K562 (cell line): ENCODE data around the gene SEC22B. TPM values are rescaled to one million over a fixed set of nuclear protein-coding genes. Genes with fewer than 3 reads are reported as not detected.
A peak's percentile ranks its signal among the peaks of the same experiment; 100 is the strongest.
"Not testable (repeated sequence)": the region's sequence is repeated elsewhere in the genome, so short reads cannot be mapped to it uniquely, and the experiment has no call there.

Experiments
- ATAC-seq: fragments of 200-7000 bp; cut with Tn5 transposase; 3 replicates; pipeline ENCODE4 v1.9.1; 2020; ENCODE audit warnings: moderate library complexity
- BruUV-seq: library from RNA; stranded (reverse); fragments of 400-500 nt; replicated peaks from 2 replicates; lab custom pipeline; 2021; lab: Mats Ljungman, UMichigan
- CTCF ChIA-PET: fragments of 300-600 bp; formaldehyde crosslinking; extraction: SDS; loops from one replicate; lab custom pipeline; 2021; ENCODE audit warnings: low intra/inter-chr PET ratio; lab: Yijun Ruan, JAX
- POLR2A ChIA-PET: fragments of 300-600, 350-650 bp; sonication (Branson Sonifier 250); formaldehyde crosslinking; extraction: SDS; loops from one replicate; lab custom pipeline; 2021; ENCODE audit warnings: antibody characterized with exemption, inconsistent platforms; lab: Yijun Ruan, JAX
- DNase-seq, 4 experiments: peaks; one replicate each; pipeline versions ENCODE4 v3.0.0 to v3.0.0-alpha.2; 2011 to 2018; ENCODE audit warnings: low spot score in 3 of 4, mixed read lengths in 3 of 4; ENCODE audit errors: extremely low read depth in 1 of 4
- FAIRE-seq: peaks from 2 replicates; lab custom pipeline; 2011; peaks lifted over from hg19 to GRCh38; lab: Jason Lieb, UNC
- H2AFZ ChIP-seq: 2 replicates; pipeline ENCODE4 v1.6.0; 2011; ENCODE audit warnings: low read depth, low read length, control low read depth, inconsistent platforms
- H3K27ac ChIP-seq: fragments of 200-600 bp; 3 replicates; pipeline ENCODE4 v1.8.0; 2011; ENCODE audit warnings: low read depth, mild to moderate bottlenecking, control low read depth, inconsistent platforms, low read length, moderate library complexity, mixed read lengths; ENCODE audit errors: extremely low read depth
- H3K27me3 ChIP-seq, 2 experiments: fragments of 300-600 bp in 1 of 2; 2 replicates in 1 of 2; 3 replicates in 1 of 2; pipeline versions ENCODE4 v1.6.0 to v1.8.0; 2011; ENCODE audit warnings: inconsistent platforms in 2 of 2, low read length in 2 of 2, mild to moderate bottlenecking in 1 of 2, mixed read lengths in 1 of 2, moderate library complexity in 1 of 2; ENCODE audit not compliant: control insufficient read depth in 2 of 2, insufficient read depth in 2 of 2
- H3K36me3 ChIP-seq: fragments of 300-600 bp; 3 replicates; pipeline ENCODE4 v1.8.0; 2011; ENCODE audit warnings: mild to moderate bottlenecking, low read length, inconsistent platforms; ENCODE audit not compliant: control insufficient read depth, insufficient read depth
- H3K4me1 ChIP-seq, 2 experiments: fragments of 200-600 bp in 1 of 2; replicated peaks in 1 of 2; 2 replicates in 1 of 2; 3 replicates in 1 of 2; pipeline versions ENCODE4 v1.5.1 to v1.8.0; 2011; ENCODE audit warnings: inconsistent platforms in 2 of 2, low read length in 2 of 2, mild to moderate bottlenecking in 1 of 2, mixed read lengths in 1 of 2, moderate library complexity in 1 of 2; ENCODE audit not compliant: control insufficient read depth in 2 of 2, insufficient read depth in 2 of 2
- H3K4me2 ChIP-seq: 2 replicates; pipeline ENCODE4 v1.6.1; 2011; ENCODE audit warnings: low read length, control low read depth, inconsistent platforms, mixed read lengths; ENCODE audit not compliant: insufficient read depth
- H3K4me3 ChIP-seq: fragments of 200-600 bp; sonication (generic), shearing (Covaris generic); 2 replicates; pipeline ENCODE4 v1.5.1; 2016; ENCODE audit warnings: control low read depth, inconsistent platforms
- H3K79me2 ChIP-seq: fragments of 200-600 bp; 3 replicates; pipeline ENCODE4 v1.8.0; 2011; ENCODE audit warnings: low read length, inconsistent platforms; ENCODE audit not compliant: control insufficient read depth, insufficient read depth
- H3K9ac ChIP-seq, 2 experiments: 2 replicates each; pipeline versions ENCODE4 v1.6.0 to v1.6.1; 2011; ENCODE audit warnings: low read depth in 2 of 2, low read length in 2 of 2, control low read depth in 1 of 2, inconsistent platforms in 1 of 2, mild to moderate bottlenecking in 1 of 2, mixed read lengths in 1 of 2; ENCODE audit not compliant: insufficient read depth in 1 of 2
- H3K9me1 ChIP-seq: one replicate; pipeline ENCODE4 v1.6.0; 2011; ENCODE audit warnings: inconsistent platforms, mild to moderate bottlenecking, low read length, moderate library complexity; ENCODE audit not compliant: control insufficient read depth, insufficient read depth
- H3K9me3 ChIP-seq: replicated peaks from 2 replicates; pipeline ENCODE4 v1.5.1; 2011; ENCODE audit warnings: low read depth, low read length, inconsistent platforms; ENCODE audit not compliant: control insufficient read depth, insufficient read depth
- H4K20me1 ChIP-seq: replicated peaks from 2 replicates; pipeline ENCODE4 v1.6.1; 2011; ENCODE audit warnings: low read length, inconsistent platforms, mixed read lengths; ENCODE audit not compliant: control insufficient read depth, insufficient read depth
- WGBS: fragments of 100-300 bp; shearing (Covaris generic); methylation state at CpG from one replicate; pipeline ENCODE4 v1.1.6; 2016; ENCODE audit warnings: low coverage, mixed read lengths; ENCODE audit not compliant: insufficient coverage; ENCODE audit errors: missing lambda C conversion rate; 5-methylcytosine and 5-hydroxymethylcytosine counted together
- in situ Hi-C: fragments of 300-500 bp; cut with MboI; formaldehyde crosslinking; loops from 4 replicates; pipeline ENCODE4 v1.15.0; 2018; ENCODE audit warnings: inconsistent platforms, mixed read lengths
- intact Hi-C: fragments of 100-400 bp; cut with micrococcal nuclease; formaldehyde crosslinking; loops from 2 replicates; pipeline ENCODE4 v1.14.2; 2022
- polyA plus RNA-seq, 8 experiments: library from polyadenylated mRNA; depleted of rRNA in 4 of 8; stranded (reverse) in 5 of 8; unstranded in 3 of 8; fragments of >200 nt; fragmentation: Nextera tagmentation in 2 of 8; fragmentation: Illumina TruSeq in 1 of 8; extraction: Ambion mirVana in 2 of 8; extraction: Trizol in 1 of 8; gene quantifications; 2 replicates each; pipeline versions ENCODE4 v1.2.1 to v1.2.3, GENCODE V29; 2011 to 2014; ENCODE audit warnings: inconsistent platforms in 1 of 8, missing spikeins in 1 of 8
- total RNA-seq, 7 experiments: library from RNA; depleted of rRNA in 6 of 7; stranded (reverse); fragments of >200 nt in 6 of 7; fragmentation: Illumina TruSeq in 2 of 7; extraction: Trizol in 2 of 7; gene quantifications; 2 replicates each; pipeline versions ENCODE4 v1.2.1 to v1.2.3, GENCODE V29; 2011 to 2021; ENCODE audit warnings: low replicate concordance in 1 of 7

The SEC22B gene
- total and polyA plus RNA-seq, 9 of the 15 experiments (the other 6 are each of a cell fraction or from before 2014, with no cell fraction given) = 13.1 to 40.3 (median 23.5) TPM

DNA sequence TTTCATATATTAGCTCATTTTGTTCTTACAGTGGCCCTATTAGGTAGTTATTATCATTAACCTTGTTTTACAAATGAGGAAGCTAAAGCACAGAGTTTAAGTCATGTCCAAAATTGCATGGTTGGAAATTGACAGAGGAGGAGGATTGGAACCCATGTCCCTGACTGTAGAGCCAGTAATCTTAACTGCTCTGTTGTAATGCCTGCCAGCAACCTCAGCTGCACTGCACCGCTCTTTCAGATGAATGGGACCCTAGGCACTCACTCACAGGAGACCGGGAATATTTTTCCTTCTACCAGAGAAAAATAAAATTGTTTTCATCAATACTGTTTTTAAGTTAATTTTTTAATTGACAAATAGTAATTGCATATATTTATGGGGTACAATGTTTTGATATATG lies 41.6 kb upstream of the SEC22B start:
- H3K4me2 ChIP-seq, H3K9me3 ChIP-seq, H3K27ac ChIP-seq, H4K20me1 ChIP-seq, H3K4me1 ChIP-seq, H3K9ac ChIP-seq, H3K9me1 ChIP-seq, H2AFZ ChIP-seq, intact Hi-C loops, in situ Hi-C loops, FAIRE-seq, H3K27me3 ChIP-seq, POLR2A ChIA-PET, H3K4me3 ChIP-seq, BruUV-seq, CTCF ChIA-PET, H3K79me2 ChIP-seq, H3K36me3 ChIP-seq, DNase-seq: not testable (repeated sequence)
- ATAC-seq = peak; percentile 50; the same call in 2 of the 3 replicates
- WGBS = 63% methylated on average over 2 of the region's 2 CpGs

DNA sequence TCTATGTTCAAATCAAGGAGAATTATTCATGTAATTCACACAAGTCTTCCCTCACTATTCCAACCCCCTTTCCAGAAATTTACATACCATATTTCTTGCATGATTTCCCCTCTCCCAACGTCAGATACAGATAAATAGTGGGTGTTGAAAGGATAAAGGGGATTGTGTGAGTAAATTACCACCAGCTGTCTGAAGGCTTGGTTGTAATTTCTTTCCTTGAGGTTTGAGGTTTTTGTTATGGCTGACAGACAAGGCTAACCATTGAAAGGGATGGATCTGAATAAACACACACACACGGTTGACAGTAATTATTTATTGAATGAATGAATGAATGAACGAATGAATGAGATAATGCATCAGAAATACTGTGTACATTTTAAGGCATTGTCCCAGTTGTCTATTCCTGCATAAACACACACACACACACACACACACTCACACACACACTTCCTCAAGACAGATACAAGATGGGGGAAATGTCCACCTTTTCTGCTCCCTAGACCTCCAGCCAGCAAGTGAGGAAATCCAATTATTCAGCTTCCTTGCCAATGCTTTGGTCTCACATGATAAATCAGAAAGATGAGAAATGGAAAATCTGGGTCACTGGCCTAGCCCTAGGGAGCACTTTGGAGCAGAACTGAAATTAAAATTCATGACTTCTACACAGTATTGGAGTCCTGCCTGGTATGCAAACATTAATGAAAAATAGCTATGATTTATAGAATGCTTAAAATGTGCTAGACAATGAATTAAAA lies 41.0 kb upstream of the SEC22B start:
- H3K27me3 ChIP-seq, in situ Hi-C loops, H3K79me2 ChIP-seq, H3K4me2 ChIP-seq, ATAC-seq, H3K9me1 ChIP-seq, H3K27ac ChIP-seq, intact Hi-C loops, BruUV-seq, H4K20me1 ChIP-seq, H3K4me1 ChIP-seq, H2AFZ ChIP-seq, H3K9me3 ChIP-seq, DNase-seq, H3K9ac ChIP-seq, POLR2A ChIA-PET, CTCF ChIA-PET, H3K4me3 ChIP-seq, H3K36me3 ChIP-seq, FAIRE-seq: not testable (repeated sequence)
- 4% methylated on average over 2 of the region's 3 CpGs for WGBS

DNA sequence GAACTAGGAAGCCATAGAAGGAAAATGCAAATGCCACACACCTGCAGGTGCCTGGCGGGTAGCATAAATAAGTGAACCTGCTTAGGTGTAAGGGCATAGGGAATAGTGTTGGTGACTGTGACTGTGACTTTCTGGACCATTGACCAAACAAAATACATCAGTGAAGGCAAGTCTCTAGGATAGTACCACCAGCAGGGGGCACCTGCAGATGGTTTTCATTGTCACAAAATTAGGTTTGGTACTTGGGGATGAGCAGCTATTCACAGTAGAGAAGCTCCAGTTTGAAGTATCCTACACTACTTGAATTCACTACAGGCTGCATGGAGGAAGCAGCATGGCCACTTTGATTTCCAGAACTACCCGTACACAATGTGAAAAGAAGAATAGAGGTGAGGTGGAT lies 37.3 kb upstream of the SEC22B start:
- H3K36me3 ChIP-seq, in situ Hi-C loops, H3K4me1 ChIP-seq, DNase-seq, POLR2A ChIA-PET, H3K4me2 ChIP-seq, intact Hi-C loops, FAIRE-seq, H3K4me3 ChIP-seq, CTCF ChIA-PET, H4K20me1 ChIP-seq, H3K9ac ChIP-seq, H2AFZ ChIP-seq, H3K27me3 ChIP-seq, H3K27ac ChIP-seq, BruUV-seq, H3K79me2 ChIP-seq, H3K9me3 ChIP-seq, H3K9me1 ChIP-seq: not testable (repeated sequence)
- ATAC-seq = peak; percentile 87
- no CpG with 5 or more reads among the region's 2 CpGs for WGBS

- intact Hi-C loops, FAIRE-seq, H3K79me2 ChIP-seq, H3K27ac ChIP-seq, BruUV-seq, POLR2A ChIA-PET, H2AFZ ChIP-seq, CTCF ChIA-PET, H3K4me3 ChIP-seq, in situ Hi-C loops, H3K9me3 ChIP-seq, H3K9me1 ChIP-seq, H3K4me2 ChIP-seq, H3K27me3 ChIP-seq, H3K4me1 ChIP-seq, H4K20me1 ChIP-seq, DNase-seq, H3K9ac ChIP-seq, H3K36me3 ChIP-seq: not testable (repeated sequence)
- peak; percentile 56 for ATAC-seq
- WGBS = no CpG with 5 or more reads among the region's 6 CpGs
Observed at GRCh38 chr1:120210754-120211153, 34.4 kb upstream of the SEC22B start.
